GM23338 (cell line): ENCODE results near the gene REV3L.

Experiments used
- EZH2phosphoT487 ChIP-seq: fragments of 200-600 bp; sonication (generic); IDR thresholded peaks from one replicate; pipeline ENCODE4 v1.8.1; 2018; ENCODE audit warnings: antibody characterized with exemption; ENCODE audit not compliant: unreplicated experiment
- POLR2AphosphoS5 ChIP-seq: IDR thresholded peaks from 2 replicates; pipeline ENCODE4 v1.6.1; 2016; ENCODE audit warnings: antibody characterized with exemption, low read depth
- ZNF331 ChIP-seq: fragments of 250-450 bp; sonication (Bioruptor Pico); IDR thresholded peaks from 2 replicates; pipeline ENCODE4 v1.5.0; 2020; ENCODE audit warnings: low read depth, mild to moderate bottlenecking, moderate library complexity
- TF ChIP-seq, protein P1 (sequence below), 2 experiments: fragments of 200-600 bp in 1 of 2; sonication (generic) in 1 of 2; conservative IDR thresholded peaks; 2 replicates each; pipeline versions ENCODE4 v1.5.1 to v1.6.1; 2016 to 2017; ENCODE audit warnings: antibody characterized with exemption in 2 of 2, low read depth in 2 of 2, mild to moderate bottlenecking in 2 of 2, moderate library complexity in 1 of 2
- TF ChIP-seq, protein P2 (sequence below): fragments of 250-450 bp; sonication (Bioruptor Pico); IDR thresholded peaks from 2 replicates; pipeline ENCODE4 v1.5.0; 2020; ENCODE audit warnings: mild to moderate bottlenecking, moderate library complexity

DNA sequence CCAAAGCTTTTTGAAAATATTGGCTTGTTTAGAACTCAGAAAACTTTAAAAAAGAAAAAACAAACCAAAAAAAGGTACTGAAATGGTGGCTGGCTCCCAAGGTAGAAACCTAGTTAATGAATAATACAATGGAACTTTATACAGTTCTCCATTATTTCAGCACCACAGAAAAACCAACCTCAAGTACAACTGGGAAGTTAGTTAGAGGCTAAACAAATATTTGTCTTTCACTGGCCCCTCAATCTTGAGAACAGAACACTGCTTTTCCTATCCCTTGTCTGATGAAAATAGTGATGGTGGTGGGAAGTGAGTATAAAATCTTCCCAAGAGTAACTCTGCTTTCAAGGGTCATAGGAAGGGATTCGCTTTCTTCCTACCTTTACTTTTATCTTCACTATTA lies 126.5 kb downstream of the REV3L start:
- TF ChIP-seq, protein P1, sequence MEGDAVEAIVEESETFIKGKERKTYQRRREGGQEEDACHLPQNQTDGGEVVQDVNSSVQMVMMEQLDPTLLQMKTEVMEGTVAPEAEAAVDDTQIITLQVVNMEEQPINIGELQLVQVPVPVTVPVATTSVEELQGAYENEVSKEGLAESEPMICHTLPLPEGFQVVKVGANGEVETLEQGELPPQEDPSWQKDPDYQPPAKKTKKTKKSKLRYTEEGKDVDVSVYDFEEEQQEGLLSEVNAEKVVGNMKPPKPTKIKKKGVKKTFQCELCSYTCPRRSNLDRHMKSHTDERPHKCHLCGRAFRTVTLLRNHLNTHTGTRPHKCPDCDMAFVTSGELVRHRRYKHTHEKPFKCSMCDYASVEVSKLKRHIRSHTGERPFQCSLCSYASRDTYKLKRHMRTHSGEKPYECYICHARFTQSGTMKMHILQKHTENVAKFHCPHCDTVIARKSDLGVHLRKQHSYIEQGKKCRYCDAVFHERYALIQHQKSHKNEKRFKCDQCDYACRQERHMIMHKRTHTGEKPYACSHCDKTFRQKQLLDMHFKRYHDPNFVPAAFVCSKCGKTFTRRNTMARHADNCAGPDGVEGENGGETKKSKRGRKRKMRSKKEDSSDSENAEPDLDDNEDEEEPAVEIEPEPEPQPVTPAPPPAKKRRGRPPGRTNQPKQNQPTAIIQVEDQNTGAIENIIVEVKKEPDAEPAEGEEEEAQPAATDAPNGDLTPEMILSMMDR (conservative IDR thresholded peaks at IDR 0.05; ENCODE audit: low read depth in 2 of 2), result no peak
- TF ChIP-seq, protein P2, sequence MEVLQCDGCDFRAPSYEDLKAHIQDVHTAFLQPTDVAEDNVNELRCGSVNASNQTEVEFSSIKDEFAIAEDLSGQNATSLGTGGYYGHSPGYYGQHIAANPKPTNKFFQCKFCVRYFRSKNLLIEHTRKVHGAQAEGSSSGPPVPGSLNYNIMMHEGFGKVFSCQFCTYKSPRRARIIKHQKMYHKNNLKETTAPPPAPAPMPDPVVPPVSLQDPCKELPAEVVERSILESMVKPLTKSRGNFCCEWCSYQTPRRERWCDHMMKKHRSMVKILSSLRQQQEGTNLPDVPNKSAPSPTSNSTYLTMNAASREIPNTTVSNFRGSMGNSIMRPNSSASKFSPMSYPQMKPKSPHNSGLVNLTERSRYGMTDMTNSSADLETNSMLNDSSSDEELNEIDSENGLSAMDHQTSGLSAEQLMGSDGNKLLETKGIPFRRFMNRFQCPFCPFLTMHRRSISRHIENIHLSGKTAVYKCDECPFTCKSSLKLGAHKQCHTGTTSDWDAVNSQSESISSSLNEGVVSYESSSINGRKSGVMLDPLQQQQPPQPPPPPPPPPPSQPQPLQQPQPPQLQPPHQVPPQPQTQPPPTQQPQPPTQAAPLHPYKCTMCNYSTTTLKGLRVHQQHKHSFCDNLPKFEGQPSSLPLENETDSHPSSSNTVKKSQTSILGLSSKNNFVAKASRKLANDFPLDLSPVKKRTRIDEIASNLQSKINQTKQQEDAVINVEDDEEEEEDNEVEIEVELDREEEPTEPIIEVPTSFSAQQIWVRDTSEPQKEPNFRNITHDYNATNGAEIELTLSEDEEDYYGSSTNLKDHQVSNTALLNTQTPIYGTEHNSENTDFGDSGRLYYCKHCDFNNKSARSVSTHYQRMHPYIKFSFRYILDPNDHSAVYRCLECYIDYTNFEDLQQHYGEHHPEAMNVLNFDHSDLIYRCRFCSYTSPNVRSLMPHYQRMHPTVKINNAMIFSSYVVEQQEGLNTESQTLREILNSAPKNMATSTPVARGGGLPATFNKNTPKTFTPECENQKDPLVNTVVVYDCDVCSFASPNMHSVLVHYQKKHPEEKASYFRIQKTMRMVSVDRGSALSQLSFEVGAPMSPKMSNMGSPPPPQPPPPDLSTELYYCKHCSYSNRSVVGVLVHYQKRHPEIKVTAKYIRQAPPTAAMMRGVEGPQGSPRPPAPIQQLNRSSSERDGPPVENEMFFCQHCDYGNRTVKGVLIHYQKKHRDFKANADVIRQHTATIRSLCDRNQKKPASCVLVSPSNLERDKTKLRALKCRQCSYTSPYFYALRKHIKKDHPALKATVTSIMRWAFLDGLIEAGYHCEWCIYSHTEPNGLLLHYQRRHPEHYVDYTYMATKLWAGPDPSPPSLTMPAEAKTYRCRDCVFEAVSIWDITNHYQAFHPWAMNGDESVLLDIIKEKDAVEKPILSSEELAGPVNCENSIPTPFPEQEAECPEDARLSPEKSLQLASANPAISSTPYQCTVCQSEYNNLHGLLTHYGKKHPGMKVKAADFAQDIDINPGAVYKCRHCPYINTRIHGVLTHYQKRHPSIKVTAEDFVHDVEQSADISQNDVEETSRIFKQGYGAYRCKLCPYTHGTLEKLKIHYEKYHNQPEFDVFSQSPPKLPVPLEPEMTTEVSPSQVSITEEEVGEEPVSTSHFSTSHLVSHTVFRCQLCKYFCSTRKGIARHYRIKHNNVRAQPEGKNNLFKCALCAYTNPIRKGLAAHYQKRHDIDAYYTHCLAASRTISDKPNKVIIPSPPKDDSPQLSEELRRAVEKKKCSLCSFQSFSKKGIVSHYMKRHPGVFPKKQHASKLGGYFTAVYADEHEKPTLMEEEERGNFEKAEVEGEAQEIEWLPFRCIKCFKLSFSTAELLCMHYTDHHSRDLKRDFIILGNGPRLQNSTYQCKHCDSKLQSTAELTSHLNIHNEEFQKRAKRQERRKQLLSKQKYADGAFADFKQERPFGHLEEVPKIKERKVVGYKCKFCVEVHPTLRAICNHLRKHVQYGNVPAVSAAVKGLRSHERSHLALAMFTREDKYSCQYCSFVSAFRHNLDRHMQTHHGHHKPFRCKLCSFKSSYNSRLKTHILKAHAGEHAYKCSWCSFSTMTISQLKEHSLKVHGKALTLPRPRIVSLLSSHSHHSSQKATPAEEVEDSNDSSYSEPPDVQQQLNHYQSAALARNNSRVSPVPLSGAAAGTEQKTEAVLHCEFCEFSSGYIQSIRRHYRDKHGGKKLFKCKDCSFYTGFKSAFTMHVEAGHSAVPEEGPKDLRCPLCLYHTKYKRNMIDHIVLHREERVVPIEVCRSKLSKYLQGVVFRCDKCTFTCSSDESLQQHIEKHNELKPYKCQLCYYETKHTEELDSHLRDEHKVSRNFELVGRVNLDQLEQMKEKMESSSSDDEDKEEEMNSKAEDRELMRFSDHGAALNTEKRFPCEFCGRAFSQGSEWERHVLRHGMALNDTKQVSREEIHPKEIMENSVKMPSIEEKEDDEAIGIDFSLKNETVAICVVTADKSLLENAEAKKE (CRISPR knock-in tag), result no peak
- no peak for TF ChIP-seq POLR2AphosphoS5
- no peak for TF ChIP-seq EZH2phosphoT487
- no peak for TF ChIP-seq ZNF331 (CRISPR knock-in tag)
